GM12872 (cell line): ENCODE data around the gene TM2D3.

ENCODE experiments used
- CTCF ChIP-seq: IDR thresholded peaks from 3 replicates; pipeline ENCODE4 v1.5.1; 2011; ENCODE audit warnings: low read depth, mild to moderate bottlenecking, low read length, moderate library complexity; ENCODE audit not compliant: insufficient read depth

The TM2D3 gene

GRCh38 chr15:101657171-101657570 lies 5.0 kb upstream of the TM2D3 start:
- TF ChIP-seq CTCF = no peak

GRCh38 chr15:101654624-101655337 lies 2.6 kb upstream of the TM2D3 start:
- peak; percentile 72 for TF ChIP-seq CTCF

- no peak for TF ChIP-seq CTCF
Observed at GRCh38 chr15:101654171-101654570, 2.0 kb upstream of the TM2D3 start.

GRCh38 chr15:101652786-101653430 lies 727 bp upstream of the TM2D3 start:
- no peak for TF ChIP-seq CTCF

GRCh38 chr15:101651554-101652097 lies 555 bp downstream of the TM2D3 start:
- no peak for TF ChIP-seq CTCF

GRCh38 chr15:101650145-101650544 lies 2.0 kb downstream of the TM2D3 start:
- no peak for TF ChIP-seq CTCF

GRCh38 chr15:101648356-101648755 lies 3.8 kb downstream of the TM2D3 start:
- no peak for TF ChIP-seq CTCF
